ENCODE data around the gene MTUS2.
"Not testable (repeated sequence)": the region's sequence is repeated elsewhere in the genome, so short reads cannot be mapped to it uniquely, and the experiment has no call there.

MTUS2 gene

DNA sequence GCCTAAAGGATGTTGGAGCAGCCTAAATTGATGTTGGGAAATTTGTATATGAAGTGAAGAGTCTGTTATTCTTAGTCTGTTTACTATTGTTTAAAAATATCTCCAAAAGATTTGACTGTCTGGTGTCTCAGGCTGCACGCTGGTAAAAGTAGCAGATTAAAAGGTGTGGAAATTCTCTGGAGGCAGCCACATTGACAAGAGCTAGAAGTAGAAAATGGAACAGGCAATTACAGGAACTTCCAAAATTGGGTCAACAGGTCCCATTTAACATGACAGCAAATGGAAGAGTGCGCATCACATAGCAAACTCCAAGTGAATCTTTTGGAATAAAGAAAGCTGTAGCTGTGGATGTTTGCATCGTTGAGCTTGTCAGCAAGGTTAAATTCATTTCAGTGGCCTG is 138.3 kb downstream of the MTUS2 start:
- DNase-seq (ENCODE audit: low spot score): no peak

DNA sequence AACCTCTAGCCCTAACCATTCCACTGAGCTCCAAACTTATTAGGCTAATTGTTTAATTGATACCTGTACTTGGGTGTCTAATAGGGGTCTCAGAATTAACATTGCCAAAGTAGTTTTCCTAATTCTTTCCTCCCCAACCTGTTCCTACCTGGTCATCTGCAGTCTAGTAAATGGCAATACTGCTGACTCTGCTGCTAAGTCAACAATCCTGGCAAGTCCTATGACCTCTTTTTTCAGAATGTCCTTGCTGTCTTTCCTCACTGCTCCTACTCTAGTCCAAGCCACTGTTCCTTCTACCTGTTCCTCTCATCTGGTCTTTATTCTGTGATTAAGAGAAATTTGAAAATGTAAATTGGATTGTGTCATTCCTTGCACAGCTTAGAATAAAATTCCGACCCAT is 143.9 kb downstream of the MTUS2 start:
- no peak for DNase-seq (ENCODE audit: low spot score)

DNA sequence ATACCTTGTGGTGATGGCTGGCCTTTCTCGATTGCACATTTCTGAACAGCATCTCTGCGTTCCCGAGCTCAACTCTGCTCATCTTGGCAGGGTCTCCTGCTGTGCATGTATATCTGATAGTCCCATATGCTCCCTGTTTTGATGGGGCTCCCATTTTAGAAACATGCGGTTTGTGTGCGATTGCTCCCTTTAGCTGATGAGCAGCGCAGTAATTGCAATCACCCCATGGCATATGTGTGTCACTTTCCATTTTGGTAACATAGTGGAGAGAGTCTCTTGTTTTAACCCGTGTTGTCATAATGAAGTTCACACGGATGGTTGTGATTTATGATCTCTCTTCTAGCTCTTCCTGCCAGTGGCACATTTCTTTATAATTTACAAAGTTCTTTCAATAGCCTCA is 144.7 kb downstream of the MTUS2 start:
- no peak for DNase-seq (ENCODE audit: low spot score)

DNA sequence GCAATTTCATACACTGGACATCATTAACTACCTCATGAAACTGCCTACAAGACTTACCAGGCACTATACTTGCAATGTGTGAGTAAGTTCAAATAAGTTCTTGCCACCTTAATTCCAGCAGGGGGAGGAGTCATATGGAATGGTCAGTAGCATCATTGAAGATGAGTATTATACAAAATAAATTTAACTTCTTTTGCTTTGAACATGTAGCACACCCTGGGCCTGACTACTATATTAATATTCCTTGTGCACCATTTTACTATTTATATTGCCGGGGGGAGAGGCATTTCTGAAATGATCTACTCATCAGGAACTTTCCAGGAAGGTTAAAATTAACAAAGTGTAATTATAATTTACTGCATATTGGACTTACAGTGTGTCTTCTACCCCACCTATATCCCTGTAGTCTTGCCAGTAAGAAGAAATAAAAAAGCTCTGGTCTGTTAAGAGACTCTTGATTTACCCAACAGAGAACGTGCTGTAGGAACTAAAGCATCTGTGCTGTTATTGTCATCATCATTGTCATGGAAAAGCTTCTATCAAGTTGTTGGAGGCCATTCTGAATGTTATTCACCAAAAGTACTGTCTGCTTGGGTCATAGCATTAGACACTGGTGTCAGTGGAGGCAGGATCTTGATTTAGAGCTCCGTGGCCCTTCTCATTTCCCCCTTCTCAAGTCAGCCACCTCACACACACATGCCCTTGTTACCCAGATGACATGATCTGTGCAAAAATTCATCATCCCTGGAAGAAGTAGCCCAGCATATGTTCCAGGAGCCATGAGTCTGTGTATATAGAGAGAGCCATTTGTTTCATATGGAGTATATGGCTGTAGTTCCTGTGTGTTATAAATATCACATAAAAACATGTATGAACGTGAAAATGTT is 147.1 kb downstream of the MTUS2 start:
- DNase-seq (ENCODE audit: low spot score): no peak

DNA sequence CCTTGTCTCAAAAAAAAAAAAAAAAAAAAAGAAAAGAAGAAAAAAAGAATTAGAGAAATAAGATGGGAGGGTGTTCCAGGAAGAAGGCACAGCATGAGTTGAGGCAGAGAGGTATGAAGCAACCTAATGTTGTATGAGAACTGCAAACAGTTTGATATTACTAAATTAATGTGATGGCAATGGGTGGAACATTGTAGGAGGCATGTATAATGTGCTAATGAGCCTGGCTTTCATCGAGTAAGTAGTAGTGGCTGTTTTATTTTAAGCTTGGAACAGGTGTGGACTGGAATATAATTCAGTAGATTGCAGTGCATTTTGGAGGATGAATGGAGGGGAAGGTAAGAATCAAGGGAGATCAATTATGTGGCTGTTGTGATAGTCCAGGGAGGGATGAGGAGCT is 156.1 kb downstream of the MTUS2 start:
- no peak for DNase-seq (ENCODE audit: low spot score)

DNA sequence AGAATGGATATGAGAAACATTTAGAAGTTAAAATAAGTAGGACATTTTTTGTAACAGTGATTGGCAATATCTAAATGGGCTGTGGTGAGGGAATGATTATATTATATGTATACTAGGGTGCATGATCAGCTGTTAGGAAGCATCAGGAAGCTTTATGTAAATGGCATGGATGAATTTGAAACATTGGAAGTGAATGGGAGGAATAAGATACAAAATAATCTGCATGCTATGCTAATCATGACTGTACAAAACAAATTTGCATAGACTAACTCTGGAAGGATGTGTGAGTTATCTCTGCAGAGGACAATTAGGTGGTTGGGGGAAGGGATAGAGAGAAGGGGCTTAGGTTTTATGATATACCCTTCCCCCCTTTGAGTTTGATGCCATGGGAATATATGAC is 156.5 kb downstream of the MTUS2 start:
- DNase-seq (ENCODE audit: low spot score): no peak

DNA sequence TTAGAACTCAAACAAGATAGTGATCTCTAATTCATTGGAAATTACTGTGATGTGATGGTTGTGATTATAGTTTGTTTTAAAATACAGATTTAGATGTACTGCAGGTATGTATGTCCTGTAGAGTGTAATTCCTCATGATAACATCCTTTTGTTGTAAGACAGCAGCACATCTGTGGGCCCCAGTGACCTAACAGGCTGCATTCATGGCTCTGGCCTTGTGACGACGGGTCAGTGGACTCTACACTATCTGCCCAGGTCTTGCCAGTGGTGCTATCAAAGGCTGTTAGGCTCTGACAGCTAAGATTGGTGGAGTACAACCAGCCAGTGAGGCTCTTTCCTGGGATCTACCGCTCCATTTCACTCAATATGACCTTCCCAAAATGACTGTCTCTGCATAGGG is 158.4 kb downstream of the MTUS2 start:
- DNase-seq (ENCODE audit: low spot score): no peak

DNA sequence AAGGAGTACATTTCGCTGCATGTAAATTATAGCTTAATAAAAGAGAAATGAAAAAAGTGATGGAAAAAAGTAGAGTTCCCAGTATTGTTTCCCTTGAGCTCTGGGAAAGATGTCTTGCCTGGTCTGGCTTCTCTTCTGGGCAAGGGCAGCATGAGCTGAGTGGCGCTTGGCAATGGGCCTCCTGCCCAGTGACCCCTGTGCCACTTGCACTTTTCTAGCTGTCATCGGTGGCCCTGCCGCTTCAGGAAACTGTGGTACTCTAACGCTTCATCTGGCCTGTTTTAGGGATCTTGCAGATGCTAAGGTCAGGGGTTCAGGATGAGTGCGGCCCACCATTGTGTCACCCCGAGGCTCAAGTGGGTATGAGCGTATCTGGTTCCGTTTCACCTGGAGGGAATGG is 161.4 kb downstream of the MTUS2 start:
- DNase-seq (ENCODE audit: low spot score): no peak

DNA sequence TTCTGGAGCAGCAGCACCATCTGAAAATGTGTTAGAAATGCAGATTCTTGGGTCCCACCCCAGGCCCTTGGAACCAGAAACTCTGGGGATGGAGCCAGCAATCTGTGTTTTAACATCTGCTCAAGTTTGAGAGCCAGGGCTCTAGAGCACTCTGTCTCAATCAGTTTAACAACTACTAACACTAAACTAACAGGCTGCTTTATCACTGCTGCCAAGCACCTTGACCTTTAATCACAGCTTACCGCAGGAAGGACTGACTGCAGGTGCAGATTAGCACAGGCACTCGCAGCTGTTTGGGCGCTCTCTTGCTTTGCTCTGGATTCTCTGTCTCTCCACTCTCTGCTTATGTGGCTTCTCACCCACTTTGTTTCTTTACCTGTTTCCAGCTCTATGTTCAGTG is 163.5 kb downstream of the MTUS2 start:
- no peak for DNase-seq (ENCODE audit: low spot score)

DNA sequence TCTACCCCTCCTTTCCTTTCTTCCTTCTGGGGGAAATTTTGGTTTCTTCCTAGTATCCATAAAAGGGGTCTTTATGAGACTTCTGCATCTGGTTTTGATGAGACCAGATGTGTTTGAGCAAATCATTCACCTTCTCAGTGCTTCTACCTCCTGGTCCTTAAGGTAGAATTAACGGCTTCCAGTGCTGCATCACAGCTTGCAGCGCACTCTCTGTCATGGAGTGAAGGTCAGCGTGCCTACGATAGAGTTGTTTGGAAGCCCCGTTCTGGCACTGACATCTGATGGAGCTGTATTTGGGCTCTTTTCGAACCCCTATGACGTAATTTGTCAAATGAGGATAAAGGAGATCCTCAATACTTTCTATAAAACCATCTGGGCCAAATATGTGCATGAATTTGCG is 164.2 kb downstream of the MTUS2 start:
- no peak for DNase-seq (ENCODE audit: low spot score)

DNA sequence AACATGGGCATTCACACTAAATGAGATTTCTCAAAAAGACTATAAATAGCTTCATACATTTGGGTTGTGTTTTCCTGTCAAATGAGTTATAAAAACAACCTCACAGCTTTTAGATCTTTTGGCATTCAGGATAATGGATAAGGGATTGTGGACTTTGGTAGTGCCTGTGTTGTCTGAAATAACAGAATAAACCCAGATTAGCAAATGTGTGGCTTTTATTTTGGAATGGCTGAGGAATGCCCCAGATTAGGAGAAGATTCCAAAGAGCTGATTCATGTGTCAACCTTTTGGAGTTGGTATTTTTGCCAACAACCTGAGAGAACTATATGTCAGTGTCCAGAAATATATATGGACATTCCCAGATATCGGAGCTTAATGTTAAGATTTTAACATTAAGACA is 164.7 kb downstream of the MTUS2 start:
- DNase-seq (ENCODE audit: low spot score): no peak

DNA sequence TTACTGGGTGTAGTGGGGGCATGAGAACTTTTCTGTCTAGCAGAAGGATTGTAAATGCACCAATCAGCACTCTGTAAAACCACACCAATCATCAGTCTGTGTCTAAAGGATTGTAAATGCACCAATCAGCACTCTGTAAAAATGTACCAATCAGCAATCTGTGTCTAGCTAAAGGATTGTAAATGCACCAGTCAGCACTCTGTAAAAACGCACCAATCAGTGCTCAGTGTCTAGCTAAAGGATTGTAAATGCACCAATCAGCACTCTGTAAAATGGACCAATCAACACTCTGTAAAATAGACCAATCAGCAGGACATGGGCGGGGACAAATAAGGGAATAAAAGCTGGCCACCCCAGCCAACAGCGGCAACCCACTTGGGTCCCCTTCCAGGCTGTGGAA is 170.2 kb downstream of the MTUS2 start:
- not testable (repeated sequence) for DNase-seq (ENCODE audit: low spot score)

DNA sequence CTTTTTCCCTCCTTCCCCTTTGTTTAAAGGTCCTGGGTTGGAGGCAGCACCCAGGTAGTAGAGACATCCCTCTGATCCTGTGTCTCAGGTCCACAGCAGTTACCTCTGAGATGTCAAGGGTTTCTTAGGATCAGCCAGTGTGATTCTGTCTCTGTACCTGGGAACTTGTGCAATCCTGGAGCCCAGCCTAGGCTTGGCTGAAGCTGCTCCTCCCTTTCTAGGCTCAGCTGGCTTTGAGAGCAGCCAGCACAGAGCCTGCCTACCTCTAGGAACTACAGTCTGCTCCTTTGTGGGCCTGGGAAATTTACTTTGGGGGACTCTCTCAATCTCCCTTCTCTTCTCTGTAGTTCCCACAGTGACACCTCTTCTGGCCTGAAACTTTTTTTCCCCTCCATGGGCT is 171.6 kb downstream of the MTUS2 start:
- DNase-seq (ENCODE audit: low spot score): no peak

DNA sequence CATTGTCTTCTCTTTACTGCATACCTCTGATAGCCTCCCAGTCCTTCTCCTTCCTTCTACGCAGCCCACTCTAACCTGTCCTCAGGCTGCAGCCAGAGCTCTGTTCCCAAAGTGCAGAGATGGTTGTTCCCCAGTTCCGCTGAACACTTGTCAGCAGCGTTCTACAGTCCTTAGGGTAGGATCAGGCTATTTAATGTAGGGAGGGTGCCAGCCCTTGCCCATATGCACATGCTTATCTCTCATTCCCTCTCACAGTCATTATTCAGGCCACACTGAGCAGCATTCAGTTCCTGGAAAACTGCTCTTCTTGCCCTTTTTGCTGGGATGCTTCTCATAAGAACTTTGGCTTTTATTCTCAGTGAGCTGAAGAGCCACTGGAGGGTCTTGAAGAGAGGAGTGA is 180.7 kb downstream of the MTUS2 start:
- no peak for DNase-seq (ENCODE audit: low spot score)

DNA sequence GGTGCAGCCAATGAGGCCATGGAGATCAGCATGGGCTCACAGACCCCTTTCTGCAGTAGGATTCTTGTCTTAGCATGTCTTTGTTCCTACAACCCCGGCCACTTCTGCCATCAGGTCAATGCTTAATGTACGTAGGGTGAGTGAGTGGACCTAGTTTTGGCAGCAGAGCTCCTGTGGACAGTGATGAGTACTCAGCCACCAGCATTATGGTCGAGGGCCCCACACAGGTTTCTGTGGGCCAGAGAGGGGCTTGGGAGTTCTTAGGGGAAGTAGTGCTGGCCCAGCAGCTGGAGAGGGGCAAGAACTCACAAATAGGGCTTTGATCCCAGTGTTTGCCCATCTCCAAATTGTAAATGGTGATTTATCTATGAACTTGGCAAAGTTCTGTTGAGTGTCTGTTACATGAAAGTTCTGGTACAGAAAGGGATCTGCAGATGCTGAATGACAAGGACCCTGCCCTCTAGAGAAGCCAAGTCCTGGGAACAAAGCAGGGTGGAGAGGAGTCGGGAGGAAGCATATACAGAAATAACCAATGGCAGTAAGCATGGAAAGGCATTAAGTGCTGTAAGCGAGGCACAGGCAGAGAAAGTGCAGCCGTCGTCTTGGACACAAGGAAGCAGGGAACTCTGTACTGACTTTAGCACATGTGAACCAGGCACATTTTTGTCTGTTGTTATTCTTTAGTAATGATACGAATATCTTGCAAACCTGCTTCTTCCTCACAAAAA is 185.1 kb downstream of the MTUS2 start:
- DNase-seq (ENCODE audit: low spot score): no peak

DNA sequence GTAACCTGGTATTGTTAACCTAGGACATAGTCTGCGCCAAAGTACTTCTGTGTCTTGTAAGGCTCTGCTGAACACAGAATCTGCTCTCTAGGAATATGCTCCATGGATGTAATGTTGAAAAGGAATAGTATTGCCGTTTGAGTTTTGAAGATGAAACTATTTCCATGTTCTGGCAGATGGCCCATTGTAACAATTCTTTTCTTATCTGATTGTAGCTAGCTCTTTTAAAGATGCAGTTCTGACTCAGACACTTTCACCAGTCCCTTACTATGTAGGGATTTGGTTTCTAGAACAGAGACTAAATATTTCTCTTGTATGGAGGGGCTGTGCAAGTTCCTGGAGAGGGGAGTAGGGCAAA is 185.6 kb downstream of the MTUS2 start:
- no peak for DNase-seq (ENCODE audit: low spot score)

DNA sequence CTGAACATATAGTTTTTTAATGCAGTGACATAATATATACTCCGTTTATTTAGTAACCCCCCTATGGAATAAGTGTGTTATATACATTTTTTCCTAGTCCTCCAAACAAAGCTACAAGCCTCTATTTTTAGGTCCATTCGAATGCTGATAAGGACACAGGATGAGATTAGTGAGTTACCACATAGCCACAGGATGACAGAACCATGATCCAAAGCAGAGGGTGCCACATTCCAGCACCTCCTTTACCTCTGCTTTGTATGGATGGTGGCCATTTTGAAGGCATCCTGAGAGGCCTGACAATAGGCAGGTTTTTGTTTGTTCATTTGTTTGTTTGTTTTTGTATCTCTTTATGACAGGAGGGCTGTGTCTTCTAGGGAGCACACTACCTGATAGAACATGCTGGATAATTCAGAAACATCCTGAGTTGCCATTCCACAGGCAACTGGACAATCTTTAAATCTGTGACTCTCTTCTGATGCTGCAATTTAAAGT is 186.3 kb downstream of the MTUS2 start:
- no peak for DNase-seq (ENCODE audit: low spot score)

DNA sequence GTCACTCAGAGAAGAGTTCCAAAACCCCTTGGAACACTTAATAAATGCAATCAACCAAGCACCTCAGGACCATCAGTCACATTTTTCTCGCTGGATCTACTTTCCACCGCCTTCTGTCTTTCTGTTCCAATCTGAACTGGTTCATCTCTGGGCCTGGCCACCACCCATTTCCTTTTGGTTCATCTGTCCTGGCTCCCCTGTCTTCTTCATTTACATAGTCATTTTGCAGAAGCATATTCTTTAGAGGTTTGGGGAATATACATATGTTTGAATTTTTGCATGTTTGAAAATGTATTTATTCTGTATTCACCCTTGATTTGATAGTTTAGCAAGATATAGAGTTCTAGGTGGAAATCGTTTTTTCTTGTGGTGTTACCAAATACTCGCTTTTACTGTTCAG is 188.2 kb downstream of the MTUS2 start:
- no peak for DNase-seq (ENCODE audit: low spot score)

DNA sequence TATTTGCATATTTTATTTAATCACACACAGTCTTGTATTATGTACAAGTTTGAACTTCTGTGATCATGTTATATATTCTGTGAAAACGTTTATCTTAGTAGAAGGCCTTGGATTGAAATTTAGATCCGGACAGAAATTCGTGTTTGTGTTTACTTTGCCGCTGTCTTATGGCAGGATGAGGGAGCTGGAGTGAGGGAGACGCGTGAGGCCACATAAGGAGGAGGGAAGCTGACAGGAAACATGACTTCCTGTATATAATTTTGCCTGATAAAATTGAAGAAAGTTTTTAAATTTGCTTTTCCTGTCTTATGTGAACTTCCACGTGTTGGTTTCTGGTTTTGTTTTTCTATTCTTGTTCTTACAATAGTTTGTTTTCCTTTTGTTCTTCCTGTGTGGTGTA is 200.2 kb downstream of the MTUS2 start:
- DNase-seq (ENCODE audit: low spot score): no peak

DNA sequence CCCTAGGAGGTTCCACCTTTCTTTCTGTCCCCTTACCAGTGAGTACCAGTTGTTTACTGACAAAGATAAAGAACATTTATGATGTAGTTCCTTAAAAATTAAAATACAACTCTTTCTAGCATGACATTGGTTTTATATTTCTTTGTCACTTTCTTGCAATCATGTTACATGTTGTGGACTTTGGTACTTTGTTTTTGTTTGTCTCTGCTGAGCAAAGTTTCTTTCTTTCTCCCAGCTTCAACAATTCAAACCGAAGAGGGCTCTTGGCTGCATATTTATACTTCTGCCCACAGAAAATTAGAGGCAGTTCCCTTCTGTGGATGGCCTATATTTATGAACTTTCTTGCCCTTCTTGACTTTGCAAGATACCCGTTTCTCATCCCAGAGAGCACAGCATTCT is 201.2 kb downstream of the MTUS2 start:
- DNase-seq (ENCODE audit: low spot score): no peak

DNA sequence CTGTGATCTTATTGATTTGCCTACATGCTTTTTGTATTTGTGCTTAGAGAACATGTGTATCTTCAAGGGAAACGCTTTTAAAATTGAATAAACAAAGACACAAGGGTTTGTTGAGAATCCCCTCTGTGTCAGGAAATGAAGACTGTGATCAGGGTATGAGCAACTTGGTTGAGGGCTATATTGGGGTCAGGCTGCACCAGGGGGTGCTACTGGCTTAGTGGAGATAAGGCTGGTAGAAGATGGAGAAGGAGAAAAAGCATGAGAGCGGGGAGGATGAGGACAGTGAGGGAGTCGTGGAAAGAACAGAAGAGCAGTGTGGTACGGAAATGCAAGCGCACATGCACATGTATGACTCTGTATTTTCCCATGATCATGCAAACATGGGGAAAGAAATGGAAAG is 201.6 kb downstream of the MTUS2 start:
- DNase-seq (ENCODE audit: low spot score): no peak

DNA sequence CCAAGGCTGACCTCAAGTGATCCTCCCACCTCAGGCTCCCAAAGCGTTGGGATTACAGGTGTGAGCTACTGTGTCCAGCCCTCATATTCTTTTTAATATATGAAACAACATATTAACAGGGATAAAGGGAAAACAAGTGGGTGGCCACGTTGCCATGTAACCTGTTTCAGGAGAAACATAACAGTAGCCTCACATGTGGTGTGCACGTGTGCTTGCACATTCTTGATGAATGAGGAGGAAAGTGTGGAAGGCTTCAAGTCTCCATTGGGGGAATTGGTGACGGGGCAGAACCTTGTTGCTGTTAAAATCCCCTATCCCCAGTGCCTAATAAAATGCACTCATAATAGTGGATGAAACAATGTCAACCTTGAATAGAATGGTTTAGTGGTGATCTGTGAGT is 202.3 kb downstream of the MTUS2 start:
- no peak for DNase-seq (ENCODE audit: low spot score)

DNA sequence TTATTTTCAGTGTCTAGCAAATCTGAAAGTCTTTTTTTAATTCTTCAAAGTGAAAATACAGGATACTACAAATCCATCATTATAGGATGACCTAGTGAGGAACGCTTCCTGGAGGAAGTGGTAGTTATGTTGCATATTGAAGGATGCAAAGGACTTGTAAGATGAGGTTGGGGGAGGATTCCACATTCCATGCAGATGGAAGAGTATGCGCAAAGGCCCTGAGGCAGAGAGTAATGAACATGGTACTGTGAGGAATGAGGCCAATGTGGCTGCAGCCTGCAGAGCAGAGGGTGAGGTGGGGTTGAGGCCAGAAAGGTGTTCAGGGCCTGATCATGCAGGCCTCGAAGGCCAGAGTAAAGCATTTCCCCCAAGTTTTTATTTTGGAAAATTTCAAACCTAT is 202.8 kb downstream of the MTUS2 start:
- no peak for DNase-seq (ENCODE audit: low spot score)

DNA sequence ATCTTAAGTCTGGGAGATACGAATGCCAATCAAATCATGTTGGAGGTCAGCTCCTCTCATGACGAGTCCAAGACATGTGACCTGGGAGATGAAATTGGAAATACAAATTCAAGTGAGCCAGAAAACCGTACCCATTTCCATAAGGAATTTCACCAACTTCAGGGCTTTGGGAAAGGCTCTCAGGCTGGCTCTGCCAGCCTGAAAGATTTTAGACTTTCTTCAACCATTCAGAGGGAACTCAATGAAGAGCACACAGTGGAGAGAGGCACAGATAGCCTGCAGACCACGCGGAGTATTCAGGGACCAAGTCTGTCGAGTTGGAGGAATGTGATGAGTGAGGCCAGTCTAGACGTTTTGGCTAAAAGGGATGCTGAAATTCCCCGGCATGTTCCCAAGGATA is 204.6 kb downstream of the MTUS2 start:
- DNase-seq (ENCODE audit: low spot score): no peak
